Measurements from ENCODE around the gene NUPR1.

NUPR1 gene

DNA sequence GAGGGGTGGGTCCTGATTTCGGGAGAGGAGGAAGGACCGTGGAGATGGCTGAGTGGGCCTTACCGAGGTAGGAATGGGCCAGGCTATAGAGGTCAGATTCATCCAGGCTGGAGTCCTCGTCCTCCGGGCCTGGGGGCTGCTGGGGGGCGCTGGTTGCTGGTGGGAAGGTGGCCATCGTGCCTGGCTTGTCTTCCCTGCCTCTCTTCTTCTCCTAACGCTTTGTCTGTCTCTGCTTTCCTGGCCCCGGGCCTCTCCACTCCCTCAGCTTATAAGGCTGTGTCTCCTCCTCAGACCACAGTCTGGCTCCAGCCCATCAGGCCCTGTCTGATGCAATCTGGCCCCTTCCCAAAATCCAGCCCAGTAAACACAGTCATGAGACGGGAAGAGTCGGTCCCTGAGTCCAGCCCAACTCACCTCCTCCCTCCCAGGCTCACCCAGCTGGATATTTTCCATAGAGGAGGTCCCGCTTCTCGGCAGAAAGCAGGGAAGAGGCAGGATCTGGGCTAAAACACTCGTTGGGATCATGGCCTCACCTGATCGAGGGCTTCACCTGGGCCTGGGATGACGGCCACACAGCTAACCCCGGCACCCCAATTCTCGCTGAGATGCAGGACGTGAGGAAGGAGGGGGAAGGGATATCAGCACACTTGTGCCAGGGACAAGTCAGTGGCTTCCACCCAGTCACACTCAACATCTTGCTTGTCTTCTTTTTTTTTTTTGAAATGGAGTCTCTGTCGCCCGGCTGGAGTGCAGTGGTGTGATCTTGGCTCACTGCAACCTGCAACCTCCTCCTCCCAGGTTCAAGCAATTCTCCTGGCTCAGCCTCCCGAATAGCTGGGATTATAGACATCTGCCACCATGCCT is at the start of gene NUPR1:
TSS of gene NUPR1 (minus strand) at position 242 of the 864 bp plus-strand sequence. CDS start at position 175, 67 bp downstream.
- no peaks in the 10 kb centered on the region for H3K36me3 ChIP-seq (ENCODE audit: insufficient read depth, low read length)
- no peaks in the 10 kb centered on the region for H3K27me3 ChIP-seq (ENCODE audit: insufficient read depth, low read length)
- no peaks in the 10 kb centered on the region for H3K4me1 ChIP-seq (ENCODE audit: insufficient read depth, low read length)
- no peak within 1 kb of the TSS for H3K4me3 ChIP-seq (ENCODE audit: low read length)
- H3K9me3 ChIP-seq (ENCODE audit: low read length), result no peaks in the 10 kb centered on the region
- H2AFZ ChIP-seq (ENCODE audit: low read depth, low read length), result no peak within 1 kb of the TSS

- no peak overlapping the region for H3K4me3 ChIP-seq (ENCODE audit: low read length)
- H3K4me1 ChIP-seq (ENCODE audit: insufficient read depth, low read length), result no peaks in the 10 kb centered on the region
- H3K27me3 ChIP-seq (ENCODE audit: insufficient read depth, low read length), result no peaks in the 10 kb centered on the region
- peaks cover 69% of the 10 kb centered on the region for H3K36me3 ChIP-seq (ENCODE audit: insufficient read depth, low read length)
- H2AFZ ChIP-seq (ENCODE audit: low read depth, low read length), result no peak overlapping the region
- no peaks in the 10 kb centered on the region for H3K9me3 ChIP-seq (ENCODE audit: low read length)
Observed at GRCh38 chr16:28587386-28587785, 48.6 kb upstream of the NUPR1 start.

GRCh38 chr16:28586466-28586865 is 47.7 kb upstream of the NUPR1 start:
- Histone ChIP-seq H3K4me1 (ENCODE audit: insufficient read depth, low read length) (no peaks in the 10 kb centered on the region), H3K36me3 (ENCODE audit: insufficient read depth, low read length) (peaks cover 70% of the 10 kb centered on the region), H3K9me3 (ENCODE audit: low read length) (no peaks in the 10 kb centered on the region), H2AFZ (ENCODE audit: low read depth, low read length) (no peak overlapping the region), H3K27me3 (ENCODE audit: insufficient read depth, low read length) (no peaks in the 10 kb centered on the region), H3K4me3 (ENCODE audit: low read length) (no peak overlapping the region)

GRCh38 chr16:28585674-28586073 is 46.9 kb upstream of the NUPR1 start:
- Histone ChIP-seq H3K36me3 (ENCODE audit: insufficient read depth, low read length) (peaks cover 67% of the 10 kb centered on the region), H3K4me1 (ENCODE audit: insufficient read depth, low read length) (no peaks in the 10 kb centered on the region), H3K9me3 (ENCODE audit: low read length) (no peaks in the 10 kb centered on the region), H3K27me3 (ENCODE audit: insufficient read depth, low read length) (no peaks in the 10 kb centered on the region), H2AFZ (ENCODE audit: low read depth, low read length) (no peak overlapping the region), H3K4me3 (ENCODE audit: low read length) (no peak overlapping the region)

GRCh38 chr16:28580726-28581315 is 42.0 kb upstream of the NUPR1 start:
- Histone ChIP-seq H2AFZ (ENCODE audit: low read depth, low read length) (no peak overlapping the region), H3K4me3 (ENCODE audit: low read length) (no peak overlapping the region), H3K27me3 (ENCODE audit: insufficient read depth, low read length) (no peaks in the 10 kb centered on the region), H3K4me1 (ENCODE audit: insufficient read depth, low read length) (no peaks in the 10 kb centered on the region), H3K36me3 (ENCODE audit: insufficient read depth, low read length) (peaks cover 32% of the 10 kb centered on the region), H3K9me3 (ENCODE audit: low read length) (no peaks in the 10 kb centered on the region)

GRCh38 chr16:28575446-28576109 is 36.8 kb upstream of the NUPR1 start:
- no peak overlapping the region for H3K4me3 ChIP-seq (ENCODE audit: low read length)
- H2AFZ ChIP-seq (ENCODE audit: low read depth, low read length), result no peak overlapping the region
- H3K4me1 ChIP-seq (ENCODE audit: insufficient read depth, low read length), result peaks cover 2% of the 10 kb centered on the region
- H3K9me3 ChIP-seq (ENCODE audit: low read length), result no peaks in the 10 kb centered on the region
- H3K36me3 ChIP-seq (ENCODE audit: insufficient read depth, low read length), result no peaks in the 10 kb centered on the region
- no peaks in the 10 kb centered on the region for H3K27me3 ChIP-seq (ENCODE audit: insufficient read depth, low read length)

- H2AFZ ChIP-seq (ENCODE audit: low read depth, low read length), result no peak overlapping the region
- peaks cover 2% of the 10 kb centered on the region for H3K4me1 ChIP-seq (ENCODE audit: insufficient read depth, low read length)
- H3K27me3 ChIP-seq (ENCODE audit: insufficient read depth, low read length), result no peaks in the 10 kb centered on the region
- no peak overlapping the region for H3K4me3 ChIP-seq (ENCODE audit: low read length)
- no peaks in the 10 kb centered on the region for H3K36me3 ChIP-seq (ENCODE audit: insufficient read depth, low read length)
- no peaks in the 10 kb centered on the region for H3K9me3 ChIP-seq (ENCODE audit: low read length)
Observed at GRCh38 chr16:28574925-28575324, 36.2 kb upstream of the NUPR1 start.

GRCh38 chr16:28573738-28574718 is 35.3 kb upstream of the NUPR1 start:
- Histone ChIP-seq H3K27me3 (ENCODE audit: insufficient read depth, low read length) (no peaks in the 10 kb centered on the region), H3K4me1 (ENCODE audit: insufficient read depth, low read length) (peaks cover 2% of the 10 kb centered on the region), H3K36me3 (ENCODE audit: insufficient read depth, low read length) (no peaks in the 10 kb centered on the region), H2AFZ (ENCODE audit: low read depth, low read length) (no peak overlapping the region), H3K9me3 (ENCODE audit: low read length) (no peaks in the 10 kb centered on the region), H3K4me3 (ENCODE audit: low read length) (no peak overlapping the region)

GRCh38 chr16:28572696-28573510 is 34.1 kb upstream of the NUPR1 start:
- H2AFZ ChIP-seq (ENCODE audit: low read depth, low read length), result no peak overlapping the region
- H3K36me3 ChIP-seq (ENCODE audit: insufficient read depth, low read length), result no peaks in the 10 kb centered on the region
- no peaks in the 10 kb centered on the region for H3K27me3 ChIP-seq (ENCODE audit: insufficient read depth, low read length)
- H3K4me1 ChIP-seq (ENCODE audit: insufficient read depth, low read length), result peaks cover 2% of the 10 kb centered on the region
- H3K9me3 ChIP-seq (ENCODE audit: low read length), result no peaks in the 10 kb centered on the region
- no peak overlapping the region for H3K4me3 ChIP-seq (ENCODE audit: low read length)

- Histone ChIP-seq H3K4me1 (ENCODE audit: insufficient read depth, low read length) (peaks cover 2% of the 10 kb centered on the region), H3K27me3 (ENCODE audit: insufficient read depth, low read length) (no peaks in the 10 kb centered on the region), H3K9me3 (ENCODE audit: low read length) (peaks cover 6% of the 10 kb centered on the region), H3K4me3 (ENCODE audit: low read length) (no peak overlapping the region), H2AFZ (ENCODE audit: low read depth, low read length) (no peak overlapping the region), H3K36me3 (ENCODE audit: insufficient read depth, low read length) (no peaks in the 10 kb centered on the region)
Observed at GRCh38 chr16:28569968-28570752, 31.4 kb upstream of the NUPR1 start.

GRCh38 chr16:28569021-28569420 is 30.2 kb upstream of the NUPR1 start:
- Histone ChIP-seq H3K27me3 (ENCODE audit: insufficient read depth, low read length) (no peaks in the 10 kb centered on the region), H3K4me1 (ENCODE audit: insufficient read depth, low read length) (peaks cover 2% of the 10 kb centered on the region), H2AFZ (ENCODE audit: low read depth, low read length) (no peak overlapping the region), H3K36me3 (ENCODE audit: insufficient read depth, low read length) (no peaks in the 10 kb centered on the region), H3K4me3 (ENCODE audit: low read length) (no peak overlapping the region), H3K9me3 (ENCODE audit: low read length) (peaks cover 6% of the 10 kb centered on the region)

All from neuron (in vitro differentiated cells).